GM20000 (cell line): ENCODE results near the gene SASH1.

ENCODE experiments used
- DNase-seq: peaks from one replicate; pipeline ENCODE4 v3.0.0; 2012; ENCODE audit warnings: low spot score
- TF ChIP-seq, protein P1 (sequence below): IDR thresholded peaks from 2 replicates; pipeline ENCODE4 v1.5.1; 2012; ENCODE audit warnings: mild to moderate bottlenecking, control low read depth; ENCODE audit errors: extremely low read depth, missing control alignments

The SASH1 gene

DNA sequence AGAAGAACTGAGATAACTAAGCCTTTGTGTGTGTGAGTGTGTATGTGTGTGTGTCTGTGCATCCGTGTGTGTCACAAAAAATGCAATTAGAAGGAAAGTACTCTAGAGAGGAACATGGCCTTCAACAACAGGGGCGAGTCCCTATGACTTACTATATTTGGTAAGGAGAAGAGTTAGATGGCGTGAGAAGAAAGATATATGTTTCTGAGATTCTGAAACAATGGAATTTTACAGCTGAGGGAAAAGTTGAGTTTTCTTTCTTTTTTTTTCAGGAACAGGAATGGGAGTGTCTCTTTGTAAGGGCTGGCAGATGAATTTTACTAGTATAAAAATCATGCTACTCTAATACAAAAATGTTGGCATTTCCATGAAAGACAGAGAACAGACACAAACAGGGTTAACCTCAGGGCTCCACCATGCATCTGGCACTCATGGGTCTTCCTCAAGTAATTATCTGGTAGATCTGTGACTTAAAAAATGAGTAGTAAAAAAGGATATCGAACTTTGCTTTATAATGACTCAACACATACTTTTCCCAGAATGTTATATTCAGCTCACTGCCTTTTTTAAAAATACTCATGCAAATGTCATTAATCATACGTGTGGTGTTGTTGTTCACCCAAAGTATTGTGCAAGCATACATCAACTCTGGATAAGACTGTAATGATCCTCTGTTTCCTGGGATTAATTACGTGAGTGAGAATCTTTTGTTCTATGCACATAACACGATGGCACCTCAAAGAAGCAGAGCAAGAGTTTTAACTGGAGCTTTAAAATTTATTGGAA is 12.8 kb upstream of the SASH1 start:
- no peak for DNase-seq
- TF ChIP-seq, protein P1, sequence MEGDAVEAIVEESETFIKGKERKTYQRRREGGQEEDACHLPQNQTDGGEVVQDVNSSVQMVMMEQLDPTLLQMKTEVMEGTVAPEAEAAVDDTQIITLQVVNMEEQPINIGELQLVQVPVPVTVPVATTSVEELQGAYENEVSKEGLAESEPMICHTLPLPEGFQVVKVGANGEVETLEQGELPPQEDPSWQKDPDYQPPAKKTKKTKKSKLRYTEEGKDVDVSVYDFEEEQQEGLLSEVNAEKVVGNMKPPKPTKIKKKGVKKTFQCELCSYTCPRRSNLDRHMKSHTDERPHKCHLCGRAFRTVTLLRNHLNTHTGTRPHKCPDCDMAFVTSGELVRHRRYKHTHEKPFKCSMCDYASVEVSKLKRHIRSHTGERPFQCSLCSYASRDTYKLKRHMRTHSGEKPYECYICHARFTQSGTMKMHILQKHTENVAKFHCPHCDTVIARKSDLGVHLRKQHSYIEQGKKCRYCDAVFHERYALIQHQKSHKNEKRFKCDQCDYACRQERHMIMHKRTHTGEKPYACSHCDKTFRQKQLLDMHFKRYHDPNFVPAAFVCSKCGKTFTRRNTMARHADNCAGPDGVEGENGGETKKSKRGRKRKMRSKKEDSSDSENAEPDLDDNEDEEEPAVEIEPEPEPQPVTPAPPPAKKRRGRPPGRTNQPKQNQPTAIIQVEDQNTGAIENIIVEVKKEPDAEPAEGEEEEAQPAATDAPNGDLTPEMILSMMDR, result no peak

DNA sequence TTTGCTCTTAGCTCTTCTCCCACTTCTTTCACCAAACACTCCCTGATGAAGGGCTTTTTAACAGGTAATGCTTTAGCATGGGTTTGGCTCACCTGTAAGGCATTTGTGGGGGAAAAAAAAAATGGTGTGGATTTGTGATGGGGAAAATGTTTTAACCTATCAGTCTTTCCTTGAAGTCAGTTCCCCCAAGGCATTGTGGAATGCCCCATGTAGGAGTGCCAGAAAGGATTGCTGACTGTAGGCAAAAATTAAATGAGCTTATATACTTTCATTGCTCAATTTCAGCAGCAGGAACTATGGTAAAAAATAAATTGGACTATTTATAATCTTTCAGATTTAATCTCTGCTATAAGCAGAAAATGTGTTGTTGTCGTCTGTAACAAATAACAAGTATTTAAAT is 10.6 kb upstream of the SASH1 start:
- TF ChIP-seq, protein P1, result no peak
- no peak for DNase-seq

DNA sequence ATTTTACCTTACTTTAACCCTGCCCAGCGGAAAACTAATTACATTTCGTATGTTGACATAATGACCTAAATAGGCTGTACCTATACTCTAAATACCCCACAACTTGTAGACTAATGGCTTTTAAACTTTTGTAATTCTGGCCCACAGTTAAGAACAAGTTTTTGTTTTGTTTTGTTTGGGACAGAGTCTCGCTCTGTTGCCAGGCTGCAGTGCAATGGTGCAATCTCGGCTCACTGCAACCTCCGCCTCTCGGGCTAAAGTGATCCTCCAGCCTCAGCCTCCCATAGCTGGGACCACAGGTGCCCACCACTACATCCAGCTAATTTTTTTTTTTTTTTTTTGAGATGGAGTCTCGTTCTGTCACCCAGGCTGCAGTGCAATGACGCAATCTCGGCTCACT is 5.7 kb upstream of the SASH1 start:
- DNase-seq, result no peak
- TF ChIP-seq, protein P1, result no peak

DNA sequence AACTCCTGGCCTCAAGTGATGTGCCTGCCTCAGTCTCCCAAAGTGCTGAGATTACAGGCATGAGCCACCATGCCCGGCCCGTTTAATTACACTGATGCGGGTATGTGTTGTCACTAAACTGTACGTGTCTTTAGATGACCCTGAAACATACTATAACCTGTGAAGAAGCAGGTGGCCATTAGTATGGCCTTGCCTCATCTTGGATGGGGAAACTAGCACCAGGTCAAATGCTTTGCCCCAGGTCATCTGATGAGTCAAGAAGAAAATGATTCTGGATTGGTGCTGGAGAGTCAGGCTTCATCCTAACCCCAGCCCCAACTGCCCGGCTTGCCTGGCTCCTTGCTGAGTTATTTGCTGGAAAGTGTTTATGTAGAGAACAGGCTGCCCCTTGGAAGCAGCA is 2.9 kb upstream of the SASH1 start:
- DNase-seq, result no peak
- TF ChIP-seq, protein P1, result no peak

DNA sequence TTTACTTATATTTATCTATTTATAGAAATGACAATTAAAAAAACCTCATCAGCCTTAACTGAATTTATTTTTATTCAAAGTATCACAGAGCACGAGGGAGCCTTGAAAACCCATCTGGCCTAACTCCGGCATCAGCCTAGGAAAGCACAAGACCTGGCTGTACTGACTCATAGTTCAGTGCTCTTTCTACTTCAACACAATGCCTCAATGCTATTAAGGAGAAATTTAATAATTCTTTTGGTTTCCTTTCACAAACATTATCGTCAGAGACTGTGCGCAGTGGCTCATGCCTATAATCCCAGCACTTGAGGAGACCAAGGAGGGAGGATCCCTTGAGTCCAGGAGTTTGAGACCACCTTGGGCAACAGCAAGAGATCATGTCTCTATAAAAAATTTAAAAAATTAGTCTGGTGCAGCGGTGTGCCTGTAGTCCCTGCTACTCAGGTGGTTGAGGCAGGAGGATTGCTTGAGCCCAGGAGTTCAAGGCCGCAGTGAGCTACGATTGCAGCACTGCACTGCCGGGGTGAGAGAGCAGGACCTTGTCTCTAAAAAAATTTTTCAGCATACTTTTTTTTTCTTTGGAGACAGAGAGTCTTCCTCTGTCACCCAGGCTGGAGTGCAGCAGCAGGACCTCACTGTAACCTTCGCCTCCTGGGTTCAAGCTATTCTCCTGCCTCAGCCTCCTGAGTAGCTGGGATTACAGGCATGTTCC is 1.9 kb upstream of the SASH1 start:
- TF ChIP-seq, protein P1, result no peak
- DNase-seq, result no peak

DNA sequence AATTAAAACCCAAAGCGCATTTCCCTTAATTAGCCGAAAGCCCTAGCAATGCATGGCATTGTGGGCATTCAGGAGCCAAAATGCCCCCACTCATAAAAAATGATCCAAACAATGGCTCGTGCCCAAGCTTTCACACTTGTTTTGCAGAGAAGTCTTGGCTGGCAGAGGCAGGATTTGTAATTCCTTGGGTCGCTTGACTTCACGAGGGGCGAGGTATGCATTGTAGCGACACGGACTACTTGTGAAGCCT is 613 bp upstream of the SASH1 start:
- TF ChIP-seq, protein P1, result no peak
- DNase-seq, result no peak

DNA sequence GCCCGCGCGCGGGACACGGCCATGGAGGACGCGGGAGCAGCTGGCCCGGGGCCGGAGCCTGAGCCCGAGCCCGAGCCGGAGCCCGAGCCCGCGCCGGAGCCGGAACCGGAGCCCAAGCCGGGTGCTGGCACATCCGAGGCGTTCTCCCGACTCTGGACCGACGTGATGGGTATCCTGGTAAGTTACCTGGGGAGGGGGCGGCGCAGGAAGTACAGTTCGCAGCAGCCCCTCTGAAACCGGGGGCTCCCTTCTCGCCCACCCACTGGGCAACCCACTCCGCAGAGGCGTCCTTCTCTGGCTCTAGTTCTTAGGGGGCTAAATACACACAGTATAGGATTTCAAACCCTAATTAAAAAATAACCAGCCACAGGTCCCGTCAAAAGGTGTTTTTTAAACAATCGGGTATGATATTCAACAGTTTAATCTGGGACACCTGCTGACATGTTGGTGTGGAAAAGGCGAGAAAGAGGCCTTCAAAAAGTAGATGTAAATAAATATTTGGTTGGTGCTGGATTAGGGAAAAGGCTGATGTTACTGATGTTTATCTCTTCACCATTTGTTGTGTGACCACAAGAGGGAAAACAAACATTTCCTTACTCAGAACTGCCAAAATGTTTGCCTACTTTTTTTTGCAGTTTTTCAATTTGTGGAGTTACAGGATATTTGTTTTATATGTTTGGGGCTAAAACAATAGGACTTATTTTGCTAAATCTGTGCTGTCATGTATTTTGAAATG is 577 bp downstream of the SASH1 start:
- TF ChIP-seq, protein P1, result no peak
- no peak for DNase-seq
